ENCODE data around the gene ALDH1L1. TPM values are rescaled to one million over a fixed set of nuclear protein-coding genes. Genes with fewer than 3 reads are reported as not detected.
A peak's percentile ranks its signal among the peaks of the same experiment; 100 is the strongest.

Gene ALDH1L1
- total and polyA plus RNA-seq, 2 donors (not counting 1 experiment from before 2014, with no cell fraction given): not detected

DNA sequence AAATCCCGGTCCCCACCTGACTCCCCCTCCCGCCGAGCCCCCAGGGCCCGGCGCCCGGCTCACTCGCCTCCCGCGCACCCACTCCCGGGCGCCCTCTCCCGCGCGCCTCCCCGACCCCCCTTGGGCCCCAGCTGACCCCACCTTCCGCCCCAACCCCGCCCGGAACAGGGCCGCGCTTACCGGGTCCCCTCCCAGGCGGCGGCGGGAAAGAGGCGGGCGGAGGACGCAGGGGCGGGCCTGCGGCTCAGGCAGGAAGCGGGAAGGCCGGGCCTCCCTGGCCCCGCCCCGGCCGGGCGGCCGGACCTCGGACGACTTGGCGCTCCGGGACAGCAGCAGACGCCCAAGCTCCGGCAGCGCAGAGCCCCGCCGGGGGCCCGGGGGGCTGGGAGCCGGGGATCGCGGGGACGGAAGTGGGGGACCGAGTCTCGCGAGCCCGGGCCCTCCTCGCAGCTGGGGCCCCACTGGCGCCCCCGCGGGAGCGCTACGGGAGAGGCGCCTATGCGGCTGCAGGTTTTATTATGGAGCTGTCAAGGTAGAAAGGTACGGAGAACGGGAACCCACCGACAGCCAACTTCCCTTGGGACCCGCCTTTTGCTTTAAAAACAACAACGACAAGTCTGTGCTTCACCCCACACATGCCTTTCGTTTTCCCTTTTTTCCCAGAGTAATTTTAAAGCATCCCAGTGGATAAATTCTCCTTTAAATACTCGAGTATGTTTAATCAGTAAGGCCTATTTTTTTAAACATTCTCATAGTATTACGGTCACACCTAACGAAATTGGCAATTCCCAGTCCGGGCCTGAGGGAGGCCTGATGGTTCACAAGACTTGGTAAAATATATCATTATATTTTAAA lies 96.2 kb downstream of the ALDH1L1 start, which contains the start of gene SLC41A3:
TSS of gene SLC41A3 (minus strand) at position 212 of the 855 bp plus-strand sequence. CDS start 15,905 bp downstream, outside the sequence.
- under 1% methylated on average over 54 of the region's 72 CpGs for WGBS (ENCODE audit: insufficient coverage)
- ChIA-PET POLR2A (no interaction called here), CTCF (interaction anchor here (1.1 kb wide), 1 partner anchor 112 kb away, joined by 3 read pairs; no protein-coding TSS in a partner anchor)
- Histone ChIP-seq H3K79me2 (ENCODE audit: control insufficient read depth, insufficient read depth, low read length) (peaks cover 3% of the 10 kb centered on the region), H3K27me3 (replicated peaks in 1 of 4; ENCODE audit: control extremely low read depth in 1 of 4, control insufficient read depth in 3 of 4, insufficient read depth in 4 of 4, low read length in 3 of 4) (no peaks in the 10 kb centered on the region), H3K27ac (ENCODE audit: low read length in 2 of 2) (peak within 1 kb of the TSS; percentile 56 to 92), H3K4me1 (ENCODE audit: control insufficient read depth in 2 of 2, insufficient read depth in 2 of 2, low read length in 2 of 2) (peaks cover 13 to 15% of the 10 kb centered on the region in 2 donors), H2AFZ (ENCODE audit: insufficient read depth, low read depth, low read length, poor library complexity, severe bottlenecking) (peak within 1 kb of the TSS; percentile 88), H3K4me3 (ENCODE audit: control extremely low read depth in 1 of 5, extremely low read depth in 1 of 5, insufficient read depth in 1 of 5, low read depth in 2 of 5, low read length in 4 of 5) (peak within 1 kb of the TSS in 4 of 5 experiments; percentile 51 to 79 (median 67)), H3K9me3 (ENCODE audit: control extremely low read depth in 1 of 3, control insufficient read depth in 2 of 3, insufficient read depth in 1 of 3, low read length in 2 of 3) (no peaks in the 10 kb centered on the region), H3K36me3 (replicated peaks in 1 of 2; ENCODE audit: control extremely low read depth in 1 of 2, control insufficient read depth in 1 of 2, extremely low read depth in 1 of 2, insufficient read depth in 2 of 2, low read length in 1 of 2) (no peaks in the 10 kb centered on the region), H3K4me2 (replicated peaks; ENCODE audit: low read depth, low read length, poor library complexity, severe bottlenecking) (peak within 1 kb of the TSS; percentile 91), H3K9ac (ENCODE audit: low read length) (peak within 1 kb of the TSS; percentile 83), H4K20me1 (ENCODE audit: control insufficient read depth, insufficient read depth, low read length, poor library complexity, severe bottlenecking) (no peaks in the 10 kb centered on the region)
- Mint-ChIP-seq H3K4me1 (peaks cover 14% of the 10 kb centered on the region), H3K27ac (peak within 1 kb of the TSS; percentile 87), H3K27me3 (no peaks in the 10 kb centered on the region), H3K9me3 (ENCODE audit: insufficient read depth) (no peaks in the 10 kb centered on the region), H3K4me3 (peak within 1 kb of the TSS; percentile 87)
- TF ChIP-seq EZH2 (IDR thresholded peaks at IDR 0.05; ENCODE audit: borderline replicate concordance, insufficient read depth, low read depth, low read length, poor library complexity, severe bottlenecking) (no peak), CTCF (IDR thresholded peaks at IDR 0.05) (peak; percentile 68)
- intact Hi-C loops (cut with micrococcal nuclease): loop anchor here (1.0 to 10.0 kb wide), 7 partner anchors 94 to 1671 kb away; partner anchors contain the start of genes CHCHD6, KLF15 and ZXDC
- DNase-seq: peak; percentile 85
- ATAC-seq (ENCODE audit: low read depth): peak; percentile 92
